Naive B cell (primary cell): ENCODE data around the gene PHLPP2. TPM values are rescaled to one million over a fixed set of nuclear protein-coding genes. Genes with fewer than 3 reads are reported as not detected.
"Not testable (repeated sequence)": the region's sequence is repeated elsewhere in the genome, so short reads cannot be mapped to it uniquely, and the experiment has no call there.

Source experiments
- ATAC-seq, 2 donors: fragments of 150-1000 bp; cut with Tn5 transposase; 2 replicates each; pipeline ENCODE4 v1.10.0; 2021; ENCODE audit warnings: low read depth in 2 of 2, mild to moderate bottlenecking in 2 of 2, moderate library complexity in 2 of 2
- DNase-seq: peaks from one replicate; pipeline ENCODE4 v3.0.0; 2022
- H3K27ac Mint-ChIP-seq, 6 donors: one replicate each; pipeline ENCODE4 v1.8.0; 2020 to 2022; ENCODE audit warnings: mild to moderate bottlenecking in 6 of 6, mixed read lengths in 6 of 6, moderate library complexity in 5 of 6, inconsistent platforms in 2 of 6
- H3K27me3 Mint-ChIP-seq, 3 donors: one replicate each; pipeline ENCODE4 v1.8.0; 2021 to 2022; ENCODE audit warnings: mixed read lengths in 3 of 3, mild to moderate bottlenecking in 1 of 3
- H3K36me3 Mint-ChIP-seq, 2 donors: one replicate each; pipeline ENCODE4 v1.8.0; 2020 to 2022; ENCODE audit warnings: mixed read lengths in 2 of 2, inconsistent platforms in 1 of 2, mild to moderate bottlenecking in 1 of 2
- H3K4me1 Mint-ChIP-seq, 3 donors: one replicate each; pipeline ENCODE4 v1.8.0; 2020 to 2022; ENCODE audit warnings: mixed read lengths in 3 of 3, inconsistent platforms in 1 of 3, mild to moderate bottlenecking in 1 of 3, moderate library complexity in 1 of 3
- H3K4me3 Mint-ChIP-seq, 8 donors: one replicate each; pipeline ENCODE4 v1.8.0; 2020 to 2022; ENCODE audit warnings: mild to moderate bottlenecking in 8 of 8, mixed read lengths in 8 of 8, moderate library complexity in 8 of 8, inconsistent platforms in 2 of 8
- H3K9me3 Mint-ChIP-seq, 7 donors: one replicate each; pipeline ENCODE4 v1.8.0; 2020 to 2022; ENCODE audit warnings: mixed read lengths in 7 of 7, mild to moderate bottlenecking in 5 of 7, inconsistent platforms in 2 of 7, moderate library complexity in 1 of 7
- polyA plus RNA-seq, 6 donors: library from polyadenylated mRNA; unstranded; fragments of 300-500 nt; fragmentation: Illumina TruSeq; gene quantifications; one replicate each; pipeline ENCODE4 v1.2.3, GENCODE V29; 2021; ENCODE audit warnings: low read depth in 6 of 6

The PHLPP2 gene
- polyA plus RNA-seq, 6 donors from 2014 or later = 1.1 to 6.6 (median 4.0) TPM

GRCh38 chr16:71706046-71706445 is 18.5 kb downstream of the PHLPP2 start:
- Mint-ChIP-seq H3K4me3 (no peak overlapping the region), H3K27me3 (no peaks in the 10 kb centered on the region), H3K4me1 (peaks cover 6 to 24% (median 14%) of the 10 kb centered on the region in 3 donors), H3K9me3 (no peaks in the 10 kb centered on the region), H3K27ac (no peak overlapping the region), H3K36me3 (no peaks in the 10 kb centered on the region)
- ATAC-seq (no peak), DNase-seq (no peak)

- no peak overlapping the region for H3K27ac Mint-ChIP-seq
- no peak for ATAC-seq
Measured at GRCh38 chr16:71703333-71703732, 21.2 kb downstream of the PHLPP2 start.

DNA sequence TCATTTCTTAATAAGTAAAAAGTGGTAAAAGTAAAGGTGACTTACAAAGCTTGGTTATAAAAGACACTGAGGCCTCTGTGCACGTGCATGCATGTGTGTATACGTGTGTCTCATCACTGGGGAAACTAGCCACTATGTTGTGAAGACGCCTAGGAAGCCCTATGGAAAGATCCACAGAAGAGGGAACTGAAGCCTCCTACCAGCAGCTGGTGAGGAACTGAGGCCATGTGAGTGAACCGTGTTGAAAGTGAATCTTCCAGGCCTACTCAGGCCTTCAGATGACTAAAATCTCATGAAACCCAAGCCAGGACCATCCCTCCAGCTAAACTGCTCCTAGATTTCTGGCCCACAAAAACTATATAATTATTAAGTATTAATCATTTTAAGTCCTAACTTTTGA is 23.7 kb downstream of the PHLPP2 start:
- DNase-seq (no peak), ATAC-seq (no peak)
- peaks cover 7 to 32% (median 17%) of the 10 kb centered on the region in 3 donors for H3K4me1 Mint-ChIP-seq
- H3K27me3 Mint-ChIP-seq = no peaks in the 10 kb centered on the region
- H3K9me3 Mint-ChIP-seq = no peaks in the 10 kb centered on the region
- H3K36me3 Mint-ChIP-seq = peaks cover 0 to 14% of the 10 kb centered on the region in 2 donors
- H3K4me3 Mint-ChIP-seq = peak overlapping the region in 1 of 8 donors; percentile 47
- H3K27ac Mint-ChIP-seq = no peak overlapping the region

More at GRCh38 chr16:71703333-71703732, 21.2 kb downstream of the PHLPP2 start:
- Mint-ChIP-seq H3K36me3 (peaks cover 0 to 14% of the 10 kb centered on the region in 2 donors), H3K27me3 (no peaks in the 10 kb centered on the region), H3K4me3 (no peak overlapping the region), H3K9me3 (no peaks in the 10 kb centered on the region), H3K4me1 (peaks cover 8 to 33% (median 13%) of the 10 kb centered on the region in 3 donors)
- DNase-seq = no peak

GRCh38 chr16:71698491-71698890 is 26.0 kb downstream of the PHLPP2 start:
- Mint-ChIP-seq H3K4me3 (no peak overlapping the region), H3K27ac (peak overlapping the region in 3 of 6 donors; percentile 21 to 59 (median 28)), H3K9me3 (no peaks in the 10 kb centered on the region), H3K36me3 (peaks cover 0 to 14% of the 10 kb centered on the region in 2 donors), H3K27me3 (no peaks in the 10 kb centered on the region), H3K4me1 (peaks cover 3 to 24% (median 20%) of the 10 kb centered on the region in 3 donors)
- DNase-seq = no peak
- ATAC-seq = no peak

GRCh38 chr16:71693164-71693563 is 31.3 kb downstream of the PHLPP2 start:
- H3K36me3 Mint-ChIP-seq = peaks cover 5 to 7% of the 10 kb centered on the region in 2 donors
- no peaks in the 10 kb centered on the region for H3K9me3 Mint-ChIP-seq
- no peaks in the 10 kb centered on the region for H3K27me3 Mint-ChIP-seq
- peak; percentile 39 for DNase-seq
- peak overlapping the region in 7 of 8 donors; percentile 16 to 58 (median 24) for H3K4me3 Mint-ChIP-seq
- peak; percentile 82 to 96 for ATAC-seq
- peaks cover 16 to 27% (median 23%) of the 10 kb centered on the region in 3 donors for H3K4me1 Mint-ChIP-seq
- peak overlapping the region in 4 of 6 donors; percentile 1 to 60 (median 43) for H3K27ac Mint-ChIP-seq

DNA sequence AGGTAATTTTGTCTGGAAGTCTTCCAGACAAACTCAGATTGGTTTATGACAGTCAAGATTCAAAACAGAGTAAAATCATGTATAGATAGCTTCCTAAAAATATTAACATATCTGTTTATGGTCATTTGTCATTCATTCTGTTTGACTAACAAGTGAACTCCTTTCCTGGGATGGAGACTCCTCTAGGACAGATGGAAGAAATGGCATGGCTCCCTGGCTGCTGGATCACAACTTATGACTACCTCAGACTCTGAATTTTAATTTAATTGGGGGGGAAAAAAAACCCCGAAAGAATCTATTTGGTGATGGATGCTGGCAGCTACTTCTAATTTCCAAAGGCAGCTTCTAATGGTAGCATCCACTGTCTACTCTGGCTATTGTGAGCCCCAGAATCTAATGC is 34.6 kb downstream of the PHLPP2 start:
- H3K27ac Mint-ChIP-seq = peak overlapping the region in 1 of 6 donors; percentile 43
- no peaks in the 10 kb centered on the region for H3K9me3 Mint-ChIP-seq
- no peak for ATAC-seq

GRCh38 chr16:71687861-71688260 is 36.6 kb downstream of the PHLPP2 start:
- Mint-ChIP-seq H3K27ac (peak overlapping the region in 1 of 6 donors; percentile 14), H3K4me1 (peaks cover 3 to 7% (median 7%) of the 10 kb centered on the region in 3 donors), H3K27me3 (no peaks in the 10 kb centered on the region), H3K9me3 (no peaks in the 10 kb centered on the region), H3K4me3 (no peak overlapping the region), H3K36me3 (peaks cover 15 to 22% of the 10 kb centered on the region in 2 donors)
- DNase-seq (no peak), ATAC-seq (no peak)

More for the DNA sequence above, 34.6 kb downstream of the PHLPP2 start:
- peaks cover 14 to 19% (median 16%) of the 10 kb centered on the region in 3 donors for H3K4me1 Mint-ChIP-seq
- H3K4me3 Mint-ChIP-seq = no peak overlapping the region
- H3K36me3 Mint-ChIP-seq = peaks cover 8 to 13% of the 10 kb centered on the region in 2 donors
- no peaks in the 10 kb centered on the region for H3K27me3 Mint-ChIP-seq
- DNase-seq = no peak

DNA sequence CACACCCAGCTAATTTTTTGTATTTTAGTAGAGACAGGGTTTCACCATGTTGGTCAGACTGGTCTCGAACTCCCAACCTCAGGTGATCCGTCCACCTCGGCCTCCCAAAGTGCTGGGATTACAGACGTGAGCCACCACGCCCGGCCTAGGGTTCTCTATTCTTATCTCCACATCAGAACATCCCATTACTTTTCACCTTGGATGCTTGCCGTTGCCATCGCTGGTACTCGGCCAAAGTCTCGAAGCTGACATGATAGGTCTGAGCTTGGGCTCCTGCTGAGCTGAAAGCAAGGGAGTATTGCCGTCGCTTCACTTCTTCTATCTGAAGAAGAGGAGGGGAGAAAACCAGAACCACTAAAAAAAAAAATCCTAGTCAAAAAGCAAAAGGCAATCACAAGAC is 40.2 kb downstream of the PHLPP2 start:
- Mint-ChIP-seq H3K36me3 (peaks cover 15 to 31% of the 10 kb centered on the region in 2 donors), H3K27ac (peak overlapping the region in 1 of 6 donors; percentile 56)
- not testable (repeated sequence) for H3K27me3 Mint-ChIP-seq

DNA sequence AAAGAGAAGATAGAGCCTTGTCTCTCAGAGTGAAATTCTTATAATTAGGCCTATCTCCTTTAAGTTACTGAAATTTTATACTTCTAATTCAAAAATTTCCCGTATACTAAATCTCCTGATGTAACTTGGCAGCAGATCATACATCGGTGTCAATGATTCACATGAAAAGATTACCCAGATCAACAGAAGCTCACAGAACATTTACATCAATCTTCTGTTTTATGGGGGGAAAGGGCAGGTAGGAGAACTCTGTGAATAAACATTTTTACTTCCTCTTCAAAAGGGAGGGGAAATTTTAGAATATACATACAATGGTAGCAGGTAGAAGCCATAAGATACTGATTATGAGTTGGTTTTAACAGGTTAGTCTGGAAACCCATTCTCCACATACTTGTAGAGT is 43.1 kb downstream of the PHLPP2 start:
- H3K27ac Mint-ChIP-seq = no peak overlapping the region
- no peak for ATAC-seq
- H3K9me3 Mint-ChIP-seq = no peaks in the 10 kb centered on the region
- peaks cover 8 to 37% of the 10 kb centered on the region in 2 donors for H3K36me3 Mint-ChIP-seq
- no peak for DNase-seq
- no peaks in the 10 kb centered on the region for H3K27me3 Mint-ChIP-seq
- H3K4me1 Mint-ChIP-seq = no peaks in the 10 kb centered on the region
- H3K4me3 Mint-ChIP-seq = no peak overlapping the region

More for the DNA sequence above, 40.2 kb downstream of the PHLPP2 start:
- H3K9me3 Mint-ChIP-seq, H3K4me3 Mint-ChIP-seq, H3K4me1 Mint-ChIP-seq, DNase-seq, ATAC-seq: not testable (repeated sequence)

- Mint-ChIP-seq H3K27me3 (no peaks in the 10 kb centered on the region), H3K9me3 (no peaks in the 10 kb centered on the region), H3K36me3 (peaks cover 0 to 26% of the 10 kb centered on the region in 2 donors), H3K4me3 (no peak overlapping the region), H3K27ac (peak overlapping the region in 1 of 6 donors; percentile 21), H3K4me1 (no peaks in the 10 kb centered on the region)
- no peak for ATAC-seq
- DNase-seq = no peak
Measured at GRCh38 chr16:71676236-71676635, 48.3 kb downstream of the PHLPP2 start.

- no peak for DNase-seq
- ATAC-seq = no peak
- Mint-ChIP-seq H3K27me3 (no peaks in the 10 kb centered on the region), H3K4me1 (no peaks in the 10 kb centered on the region), H3K4me3 (no peak overlapping the region), H3K27ac (no peak overlapping the region), H3K9me3 (no peaks in the 10 kb centered on the region), H3K36me3 (peaks cover 8 to 29% of the 10 kb centered on the region in 2 donors)
Measured at GRCh38 chr16:71675380-71675779, 49.1 kb downstream of the PHLPP2 start.

GRCh38 chr16:71674229-71674628 is 50.3 kb downstream of the PHLPP2 start:
- ATAC-seq (no peak), DNase-seq (no peak)
- H3K4me1 Mint-ChIP-seq = no peaks in the 10 kb centered on the region
- H3K9me3 Mint-ChIP-seq = no peaks in the 10 kb centered on the region
- no peak overlapping the region for H3K4me3 Mint-ChIP-seq
- no peaks in the 10 kb centered on the region for H3K27me3 Mint-ChIP-seq
- peaks cover 20 to 35% of the 10 kb centered on the region in 2 donors for H3K36me3 Mint-ChIP-seq
- no peak overlapping the region for H3K27ac Mint-ChIP-seq

- DNase-seq (no peak), ATAC-seq (no peak)
- H3K36me3 Mint-ChIP-seq = peaks cover 23 to 33% of the 10 kb centered on the region in 2 donors
- H3K27ac Mint-ChIP-seq = no peak overlapping the region
- H3K4me1 Mint-ChIP-seq = no peaks in the 10 kb centered on the region
- H3K4me3 Mint-ChIP-seq = no peak overlapping the region
- H3K9me3 Mint-ChIP-seq = no peaks in the 10 kb centered on the region
- no peaks in the 10 kb centered on the region for H3K27me3 Mint-ChIP-seq
Measured at GRCh38 chr16:71673582-71673973, 50.9 kb downstream of the PHLPP2 start.

GRCh38 chr16:71672803-71673581 is 51.5 kb downstream of the PHLPP2 start:
- H3K27ac Mint-ChIP-seq = no peak overlapping the region
- DNase-seq (no peak), ATAC-seq (no peak)
- H3K4me3 Mint-ChIP-seq = no peak overlapping the region
- H3K9me3 Mint-ChIP-seq = no peaks in the 10 kb centered on the region
- no peaks in the 10 kb centered on the region for H3K27me3 Mint-ChIP-seq
- peaks cover 23 to 33% of the 10 kb centered on the region in 2 donors for H3K36me3 Mint-ChIP-seq
- H3K4me1 Mint-ChIP-seq = no peaks in the 10 kb centered on the region
